GM19351 (cell line): ENCODE results near the gene MYO1B.

Experiments
- ATAC-seq: cut with Tn5 transposase; IDR thresholded peaks from one replicate; pipeline ENCODE4 v1.9.1; 2021; ENCODE audit warnings: mild to moderate bottlenecking, moderate library complexity; ENCODE audit not compliant: unreplicated experiment

Gene MYO1B

DNA sequence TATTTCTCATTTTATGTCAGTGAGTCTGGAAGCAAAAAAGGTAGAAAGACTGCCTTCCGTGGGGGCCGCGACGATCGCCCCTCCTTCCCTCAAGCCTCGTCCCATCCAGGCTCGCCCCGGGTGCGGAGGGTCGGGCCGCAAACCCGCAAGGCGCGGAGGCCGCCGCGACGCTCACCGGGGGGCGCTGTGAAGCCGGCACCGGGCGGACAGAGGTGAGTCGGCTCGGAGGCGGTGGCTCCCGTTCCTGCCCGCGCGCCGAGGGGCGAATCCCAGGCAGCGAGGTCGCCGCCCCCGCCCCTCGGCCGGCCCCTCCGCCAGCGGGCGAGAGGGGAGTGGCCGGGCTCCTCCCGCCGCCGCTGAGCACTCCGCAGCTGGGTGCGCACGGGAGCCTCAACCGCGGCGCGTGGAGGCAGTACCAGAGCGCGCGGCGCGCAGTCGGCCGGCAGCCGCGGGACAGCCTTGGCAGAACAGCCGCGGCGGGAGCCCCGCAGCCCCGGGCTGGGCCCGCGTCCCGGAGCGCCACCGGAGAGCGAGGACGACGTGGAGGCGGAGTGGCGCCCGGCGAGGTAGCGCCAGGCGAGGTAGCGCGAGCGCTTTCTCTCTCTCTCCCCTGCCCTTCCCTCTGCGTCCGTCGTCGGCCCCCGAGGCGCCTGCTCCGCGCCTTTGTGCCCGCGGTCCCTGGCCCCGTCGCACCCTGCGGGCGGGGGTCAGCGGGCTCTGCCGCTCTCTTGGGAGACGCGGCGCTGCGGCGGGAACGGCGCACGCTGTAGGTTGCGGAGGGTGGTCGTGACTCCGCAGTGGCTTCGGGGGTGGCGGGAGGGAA is at the start of gene MYO1B:
TSS of gene MYO1B (plus strand) at position 359 of the 823 bp plus-strand sequence. CDS start 31,492 bp downstream, outside the sequence.
- peak; percentile 52 for ATAC-seq

DNA sequence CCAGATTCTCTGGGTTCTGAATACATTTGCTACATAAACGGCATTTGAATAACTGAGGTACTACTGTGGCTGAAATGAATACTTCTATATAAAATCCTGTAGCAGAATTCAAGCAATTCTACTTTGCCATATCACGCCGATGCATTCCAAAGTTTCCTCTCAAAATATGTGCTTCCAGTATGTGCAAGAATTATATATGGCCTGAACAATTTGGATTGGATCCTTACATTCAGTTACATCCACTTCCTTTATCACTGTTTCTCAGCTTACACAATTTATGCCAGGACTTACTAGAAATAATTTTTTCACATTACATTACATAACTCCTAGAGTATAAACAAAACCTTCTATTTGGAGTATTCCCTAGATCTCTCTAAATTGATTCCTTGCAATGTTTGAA is 48.1 kb upstream of the MYO1B start:
- ATAC-seq: no peak

DNA sequence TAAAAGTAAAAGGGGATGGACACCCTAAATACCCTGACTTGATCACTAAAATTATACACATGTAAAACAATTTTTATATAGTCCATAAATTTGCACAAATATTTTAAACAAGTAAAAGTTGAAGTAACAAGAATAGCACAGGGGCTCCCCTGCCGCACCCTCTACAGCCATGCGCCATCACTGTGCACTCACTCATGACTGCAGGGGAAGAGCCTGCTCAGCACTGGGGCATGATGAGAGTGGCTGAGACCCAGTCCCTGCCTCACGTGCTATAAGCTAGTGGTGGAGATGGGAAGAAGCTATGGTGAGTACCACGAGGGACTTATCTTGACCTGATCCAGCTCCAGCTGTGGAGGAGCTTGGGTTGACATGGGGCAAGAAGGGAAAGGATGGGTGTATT is 46.9 kb upstream of the MYO1B start:
- ATAC-seq: no peak

DNA sequence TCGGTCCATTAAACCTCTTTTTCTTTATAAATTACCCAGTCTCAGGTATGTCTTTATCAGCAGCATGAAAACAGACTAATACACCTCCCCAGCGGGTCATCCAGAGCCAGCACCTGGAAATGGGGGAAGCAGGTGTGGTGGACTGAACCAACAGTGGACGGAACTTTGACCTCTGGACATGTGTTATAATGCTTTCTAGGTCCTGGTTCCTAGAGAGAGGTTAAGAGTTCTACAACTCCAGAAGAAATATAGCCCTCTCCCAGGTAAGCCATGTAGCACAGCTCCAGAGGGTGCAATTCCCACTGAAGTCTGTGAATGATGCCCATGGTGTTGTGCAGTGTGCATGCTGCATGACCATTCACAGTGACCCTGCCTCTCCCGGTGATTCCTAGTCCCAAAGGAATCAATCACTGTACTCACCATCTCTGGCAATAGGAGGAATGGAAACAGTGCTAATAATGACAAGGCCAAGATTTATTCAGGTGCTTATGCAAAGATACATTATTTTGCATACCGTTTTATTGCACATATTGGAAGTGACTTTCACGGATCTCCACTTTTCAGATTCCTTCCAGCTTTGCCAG is 45.2 kb upstream of the MYO1B start:
- ATAC-seq: no peak

DNA sequence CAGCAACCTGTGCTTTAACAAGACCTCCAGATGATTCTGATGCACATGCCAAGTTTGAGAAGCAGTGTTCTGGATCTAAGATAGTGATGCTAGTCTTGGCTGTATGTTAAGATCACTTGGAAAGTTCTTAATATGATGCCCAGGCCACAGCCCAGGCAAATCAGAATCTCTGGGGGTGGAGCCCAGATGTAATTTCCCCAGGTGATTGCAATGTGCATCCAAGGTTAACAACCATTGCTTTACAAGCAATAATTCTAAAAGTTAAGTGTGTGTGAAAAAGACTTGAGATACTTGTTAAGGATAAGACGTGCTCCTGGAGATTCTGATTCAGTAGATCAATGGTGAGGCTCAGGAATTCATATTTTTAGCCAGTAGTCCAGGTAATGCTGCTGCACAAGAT is 44.3 kb upstream of the MYO1B start:
- no peak for ATAC-seq

DNA sequence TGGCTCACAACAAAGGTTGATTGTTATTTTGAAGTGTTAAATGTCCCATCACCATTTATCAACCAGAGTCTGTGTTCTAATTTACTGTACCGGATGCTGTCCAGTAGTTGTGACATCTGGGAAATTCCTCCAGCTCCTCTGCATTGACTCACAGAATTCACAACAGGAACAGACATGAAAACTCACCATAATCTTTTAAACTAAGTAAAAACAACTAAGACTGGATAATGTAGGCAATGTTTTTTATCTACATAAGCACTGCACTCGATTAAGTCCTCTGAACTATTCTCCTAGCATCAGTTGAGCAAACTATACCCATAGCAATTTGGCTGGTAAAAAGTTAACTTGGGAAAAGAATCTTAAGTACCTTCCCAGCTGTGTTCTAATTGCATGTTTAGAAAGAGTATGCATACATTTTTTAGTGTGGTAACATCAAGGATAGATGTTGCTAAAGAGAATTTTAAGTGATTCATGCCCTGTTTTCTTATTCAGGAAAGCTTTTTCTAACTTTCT is 42.9 kb upstream of the MYO1B start:
- ATAC-seq: no peak

DNA sequence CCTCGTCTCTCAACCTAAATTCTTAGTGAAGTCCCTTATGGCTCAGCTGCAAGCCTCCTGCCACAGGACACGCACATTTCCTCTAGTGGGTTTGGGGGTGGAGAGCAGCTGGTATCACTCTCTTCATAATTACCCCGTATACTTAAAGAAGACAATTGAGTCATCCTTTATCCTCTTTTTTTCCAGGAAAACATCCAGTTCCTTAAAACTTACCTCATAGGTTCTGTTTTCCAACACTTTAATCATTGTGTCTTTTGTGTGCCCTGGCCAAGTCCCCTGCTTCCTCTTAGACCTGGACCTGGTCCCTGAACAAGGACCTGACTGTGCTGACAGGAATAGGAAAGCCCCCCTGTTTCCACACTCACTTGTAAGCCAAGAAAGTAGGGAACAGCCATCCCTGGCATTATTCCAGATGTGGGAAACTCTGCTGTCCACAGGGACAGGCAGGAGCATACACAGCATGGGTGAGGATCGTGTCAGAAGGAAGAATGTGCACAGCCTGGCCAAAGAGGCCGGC is 42.3 kb upstream of the MYO1B start:
- no peak for ATAC-seq

DNA sequence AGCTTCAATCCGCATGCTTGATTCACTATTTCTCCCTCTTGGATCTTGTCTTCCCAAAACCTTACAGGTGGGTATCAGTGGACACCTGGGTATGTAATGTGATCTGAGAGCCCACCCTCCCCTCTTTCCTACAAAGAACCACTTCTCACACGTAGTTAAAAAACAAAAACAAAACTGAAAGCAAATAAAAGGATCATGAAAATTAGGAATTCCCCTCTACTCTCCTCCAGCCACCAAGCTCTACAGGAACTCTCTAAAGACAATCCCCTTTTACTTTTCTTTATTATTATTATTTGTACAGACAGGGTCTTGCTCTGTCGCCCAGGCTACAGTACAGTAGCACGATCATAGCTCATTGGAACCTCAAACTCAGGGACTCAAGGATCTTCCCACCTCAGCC is 40.8 kb upstream of the MYO1B start:
- ATAC-seq: peak; percentile 58

DNA sequence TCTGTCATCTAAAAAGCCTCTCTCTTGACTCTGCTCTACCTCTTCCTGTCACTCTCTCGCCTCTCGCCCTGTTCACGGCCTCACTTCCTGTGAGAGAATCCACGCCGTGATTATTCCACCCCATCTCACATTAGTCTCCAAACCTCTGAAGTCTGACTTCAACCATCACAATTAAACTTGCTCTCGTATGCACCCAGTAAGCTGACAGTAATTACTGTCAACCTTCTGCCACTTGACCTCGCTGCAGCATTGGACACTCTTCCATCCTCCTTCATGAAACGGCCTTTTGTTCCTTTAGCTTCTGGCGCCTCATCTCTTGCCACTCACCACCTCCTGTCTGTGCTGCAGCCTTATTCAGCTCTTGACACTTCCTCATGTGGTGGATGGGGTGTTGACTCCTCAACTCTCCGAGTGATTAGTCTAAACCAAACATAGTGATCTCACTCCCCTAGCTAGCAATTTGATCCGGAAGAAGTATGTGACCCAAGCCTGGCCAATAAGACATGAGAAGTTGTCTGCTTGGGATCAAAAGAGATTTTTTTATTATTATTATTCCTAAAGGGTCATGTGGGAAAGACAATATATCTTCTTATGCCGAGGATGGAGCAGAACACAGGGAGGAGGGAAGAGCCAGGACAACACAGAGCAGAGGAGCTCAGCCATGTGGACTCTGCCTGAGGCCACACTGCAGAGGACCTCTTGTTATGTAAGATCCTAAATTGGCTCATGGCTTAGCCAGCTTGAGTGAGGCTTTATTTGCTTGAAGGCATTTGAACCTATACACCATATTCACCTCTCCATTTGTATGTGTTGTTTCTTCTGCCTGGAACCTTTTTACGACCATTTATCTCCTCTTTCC is 38.4 kb upstream of the MYO1B start:
- no peak for ATAC-seq

DNA sequence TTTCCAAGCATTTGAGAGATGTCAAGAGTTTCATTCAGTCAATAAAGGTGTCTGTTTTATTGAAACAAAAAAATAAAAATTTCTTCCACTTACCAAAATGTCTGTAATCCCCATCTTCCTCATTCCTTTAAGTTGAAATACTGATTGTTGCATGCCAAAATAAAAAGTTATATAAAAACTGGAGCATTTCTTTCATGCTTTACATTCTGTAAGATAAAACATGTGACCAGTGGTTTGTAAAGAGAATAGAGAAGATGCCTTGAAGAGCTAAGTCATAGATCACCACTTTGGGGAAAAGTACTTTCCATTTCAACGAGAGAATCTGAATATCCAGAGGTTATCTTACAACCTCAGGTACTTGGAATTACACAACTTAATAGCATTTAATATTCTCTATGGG is 35.9 kb upstream of the MYO1B start:
- ATAC-seq: no peak

DNA sequence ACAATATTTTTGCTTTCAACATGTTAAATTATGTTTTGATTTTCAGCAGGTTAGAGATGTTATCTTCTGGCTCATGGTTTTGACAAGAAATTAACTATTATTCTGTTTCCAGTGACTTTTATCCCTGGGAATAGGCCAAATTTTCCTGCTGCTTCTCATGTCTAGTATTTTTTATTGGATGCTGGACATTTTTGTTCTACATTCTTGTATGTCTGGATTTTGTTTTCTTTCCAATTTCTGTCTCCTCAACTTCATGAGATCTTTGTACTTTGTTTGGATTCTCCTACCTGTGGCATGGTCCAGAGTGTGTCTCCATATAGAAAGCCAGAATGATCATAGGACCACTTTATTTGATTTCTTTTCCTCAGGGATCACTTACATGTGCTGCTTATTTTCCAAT is 33.1 kb upstream of the MYO1B start:
- no peak for ATAC-seq

DNA sequence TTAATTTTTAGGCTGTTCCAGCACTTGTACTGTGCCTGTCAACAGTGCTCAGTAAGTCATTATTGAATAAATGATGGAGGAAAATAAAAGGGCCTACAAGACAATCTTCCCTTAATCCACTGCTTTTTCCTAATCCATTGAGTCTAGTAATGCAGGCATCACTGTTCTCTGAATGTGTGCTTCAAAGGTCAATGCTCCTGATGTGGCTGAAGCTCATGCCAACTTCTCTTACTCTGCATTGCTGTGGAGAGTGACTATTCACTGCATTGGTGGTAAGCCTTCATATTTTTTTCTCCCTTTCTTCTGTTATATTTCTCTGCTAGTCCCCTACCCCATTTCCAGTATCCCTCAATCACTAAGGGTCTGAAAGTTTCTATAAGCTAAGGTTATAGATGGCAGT is 31.9 kb upstream of the MYO1B start:
- no peak for ATAC-seq

DNA sequence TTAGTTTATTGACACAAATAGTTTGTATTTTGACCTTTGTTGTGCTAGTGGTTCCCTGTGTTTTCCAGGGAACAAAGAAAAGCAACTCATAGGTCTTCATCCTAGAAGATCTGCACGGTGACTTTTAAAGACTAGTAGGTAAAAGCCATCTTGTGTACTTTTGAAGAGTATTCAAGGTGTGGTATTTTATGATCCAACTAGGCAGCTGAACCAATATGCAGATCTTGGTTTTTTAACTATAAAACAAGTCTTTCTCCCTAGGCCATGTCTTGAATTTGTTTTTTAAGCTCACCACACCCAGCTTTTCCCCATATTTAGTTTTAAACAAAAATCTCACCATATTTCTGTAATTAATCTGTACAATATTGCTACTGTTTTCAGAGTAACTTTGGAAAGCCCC is 30.0 kb upstream of the MYO1B start:
- ATAC-seq: no peak

DNA sequence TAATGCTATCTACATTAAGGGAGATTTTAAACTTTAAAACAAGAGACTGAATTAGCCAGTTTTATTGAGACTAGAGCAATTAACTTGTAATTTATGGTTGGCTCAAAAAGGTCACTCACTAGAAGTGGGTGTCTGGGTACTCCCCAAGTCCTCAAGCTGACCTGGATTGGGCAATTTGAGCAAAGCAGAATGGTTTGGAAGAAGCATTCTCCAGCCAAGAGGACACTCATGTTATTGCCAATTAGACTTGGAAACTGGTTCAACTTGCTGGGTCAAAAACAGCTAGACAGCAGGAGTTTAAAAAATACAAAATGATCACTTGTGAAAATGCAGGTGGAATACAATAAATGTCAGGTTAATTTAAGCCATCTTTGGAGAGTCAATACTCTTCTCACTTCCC is 29.5 kb upstream of the MYO1B start:
- ATAC-seq: no peak

DNA sequence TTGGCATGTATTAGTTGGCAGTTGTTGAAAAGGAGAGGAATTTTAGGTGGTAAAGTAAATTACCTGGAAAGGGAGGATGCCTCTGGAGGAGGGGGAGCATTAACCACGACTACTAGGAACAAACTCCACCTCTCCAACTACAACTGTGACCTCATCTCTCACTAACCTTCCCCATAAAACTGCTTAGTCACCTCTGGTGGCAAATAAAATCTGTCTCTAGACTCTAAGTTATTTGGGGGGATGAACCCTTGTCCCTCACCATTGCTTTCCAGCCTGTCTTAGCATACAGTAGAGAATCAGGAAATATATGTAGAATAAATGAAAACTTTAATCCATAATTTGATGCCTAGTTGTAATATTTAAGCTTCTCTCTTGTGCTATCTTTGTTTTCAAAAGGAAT is 27.6 kb upstream of the MYO1B start:
- no peak for ATAC-seq

DNA sequence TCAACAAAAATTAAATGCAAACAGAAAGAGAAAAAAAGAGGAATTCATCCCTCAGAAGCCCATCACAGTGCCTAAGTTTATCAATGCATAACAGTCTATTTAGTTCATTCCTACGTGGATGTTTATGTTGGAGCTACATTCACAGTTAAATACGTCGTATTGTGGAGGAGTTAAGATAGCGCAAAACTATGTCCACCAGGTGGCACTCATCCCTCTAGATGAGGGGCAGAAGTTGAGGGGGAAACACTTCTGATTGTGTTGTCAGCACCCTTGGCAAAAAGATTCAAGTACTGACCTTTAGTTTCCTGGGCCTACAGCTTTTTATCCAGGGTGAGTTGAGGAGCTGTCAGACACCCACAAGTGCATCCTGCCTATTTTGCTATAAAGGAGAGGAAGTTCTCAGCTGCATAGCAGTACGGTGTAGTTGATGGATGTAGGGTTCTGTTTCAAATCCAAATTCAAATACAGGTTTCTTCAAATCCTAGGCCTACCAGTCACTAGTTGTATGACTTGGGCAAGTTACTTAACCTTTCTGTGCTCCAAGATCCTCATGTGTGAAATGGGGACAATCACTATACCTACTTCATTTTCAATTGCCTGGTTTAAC is 26.8 kb upstream of the MYO1B start:
- ATAC-seq: peak; percentile 51

DNA sequence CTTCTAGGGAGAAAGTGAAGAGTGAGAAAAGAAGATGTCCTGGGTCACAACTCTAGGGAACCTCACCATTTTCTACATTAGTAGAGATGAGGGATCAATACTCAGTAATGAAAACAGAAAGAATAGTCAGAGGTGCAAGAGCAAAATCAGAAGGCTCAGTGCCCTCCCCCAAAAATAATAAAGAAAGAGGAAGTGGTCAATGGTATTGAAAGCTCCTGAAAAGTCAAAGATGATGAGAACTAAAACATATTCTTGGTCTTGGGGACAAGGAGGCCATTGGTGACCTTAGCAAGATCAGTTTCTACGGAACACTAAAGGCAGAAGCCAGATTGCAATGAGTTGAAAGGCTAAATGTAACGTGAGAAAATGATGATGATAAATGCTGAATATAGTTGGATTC is 24.5 kb upstream of the MYO1B start:
- peak; percentile 74 for ATAC-seq

DNA sequence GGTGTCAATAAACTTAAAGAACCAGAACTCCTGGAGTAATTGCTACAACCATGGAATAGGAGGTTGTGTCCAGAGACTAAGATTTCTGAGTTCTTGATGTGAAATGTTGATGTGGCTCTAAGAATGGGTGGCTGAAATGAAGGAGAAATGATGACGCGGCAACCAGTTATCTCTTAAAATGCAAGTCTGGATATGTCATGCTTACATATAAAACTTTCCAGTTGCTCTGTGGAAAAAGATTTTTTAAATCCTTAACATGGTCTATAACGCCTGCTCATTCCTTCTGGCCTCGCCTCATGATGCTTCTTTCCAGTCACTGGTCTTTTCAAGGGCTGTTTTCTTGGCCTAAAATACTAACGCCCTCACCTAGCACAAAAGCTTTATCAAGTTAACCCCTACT is 23.5 kb upstream of the MYO1B start:
- no peak for ATAC-seq

DNA sequence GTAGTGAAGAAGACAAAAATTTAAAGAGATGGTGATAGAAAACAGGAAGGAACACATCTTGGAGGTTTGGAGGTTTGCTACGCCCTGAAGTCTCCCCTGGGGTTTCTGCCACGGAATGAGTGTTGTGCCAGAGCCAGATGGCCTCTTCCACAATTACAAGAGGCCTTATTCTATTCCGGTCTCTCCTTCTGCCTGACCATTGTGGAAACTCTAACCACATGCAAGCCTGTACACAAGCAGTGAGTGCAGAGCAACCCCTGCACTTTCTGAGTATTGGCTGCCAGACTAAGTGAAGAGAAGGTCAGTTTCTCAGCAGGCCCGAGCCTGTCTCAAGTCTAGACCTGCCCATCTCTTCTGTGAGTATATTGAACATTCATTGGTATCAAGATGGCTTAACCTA is 22.7 kb upstream of the MYO1B start:
- peak; percentile 27 for ATAC-seq

DNA sequence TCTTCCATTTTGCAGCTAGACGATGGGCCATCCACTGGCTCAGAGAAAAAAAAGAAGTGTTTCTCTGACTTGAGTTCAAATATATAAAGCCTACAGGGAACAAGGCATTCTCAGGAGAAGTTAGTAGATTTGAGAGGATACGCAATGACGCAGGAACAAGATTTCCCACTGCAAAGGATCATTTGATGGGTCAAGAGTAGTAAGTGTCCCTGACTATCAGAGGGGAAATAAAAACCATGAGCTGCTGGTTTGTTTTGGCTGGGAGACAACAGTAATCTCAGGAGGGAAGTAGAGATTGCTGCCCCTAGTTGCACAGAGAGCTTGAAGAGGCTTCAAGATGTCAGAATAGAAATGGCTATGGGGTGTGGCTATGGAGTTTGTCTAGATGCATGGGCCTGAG is 22.3 kb upstream of the MYO1B start:
- no peak for ATAC-seq

DNA sequence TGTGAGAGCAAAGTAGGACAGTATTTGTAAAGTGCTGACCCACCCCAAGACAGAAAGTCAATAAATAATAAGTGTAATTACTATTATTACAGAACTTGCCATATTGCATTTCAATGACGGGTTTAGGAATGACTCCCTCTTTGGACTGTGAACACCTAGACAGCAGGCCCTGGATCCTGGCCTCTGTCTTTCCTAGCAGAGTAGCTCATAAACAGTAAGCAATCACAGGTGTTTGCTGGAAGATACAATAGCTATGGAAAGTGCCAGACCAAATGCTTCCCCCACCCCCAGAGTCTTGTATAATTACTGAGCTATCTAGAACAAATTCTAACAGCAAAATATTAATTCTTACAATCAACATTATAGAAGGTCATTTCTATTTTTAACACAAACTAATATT is 20.1 kb upstream of the MYO1B start:
- ATAC-seq: no peak
